ENCODE measurements around the gene TNFAIP1. TPM values are rescaled to one million over a fixed set of nuclear protein-coding genes. Genes with fewer than 3 reads are reported as not detected.

TNFAIP1 gene
- total RNA-seq, 1 donor from 2014 or later = 104 TPM

GRCh38 chr17:28385037-28385400 is 49.5 kb downstream of the TNFAIP1 start:
- peaks cover 7% of the 10 kb centered on the region for H3K36me3 Mint-ChIP-seq (ENCODE audit: low read depth, unreplicated experiment)
- peaks cover 28% of the 10 kb centered on the region for H3K27me3 Mint-ChIP-seq (ENCODE audit: unreplicated experiment)
- peaks cover 25% of the 10 kb centered on the region for H3K4me1 Mint-ChIP-seq (ENCODE audit: unreplicated experiment)
- peak overlapping the region; percentile 59 for H3K4me3 Mint-ChIP-seq (ENCODE audit: unreplicated experiment)
- TF ChIP-seq CTCF (IDR thresholded peaks at IDR 0.05; ENCODE audit: unreplicated experiment) = no peak
- no peak overlapping the region for H3K27ac Mint-ChIP-seq (ENCODE audit: unreplicated experiment)
- no peaks in the 10 kb centered on the region for H3K9me3 Mint-ChIP-seq (ENCODE audit: unreplicated experiment)
- DNase-seq (ENCODE audit: low spot score) = no peak

GRCh38 chr17:28385406-28385805 is 49.8 kb downstream of the TNFAIP1 start:
- peaks cover 25% of the 10 kb centered on the region for H3K4me1 Mint-ChIP-seq (ENCODE audit: unreplicated experiment)
- no peak overlapping the region for H3K4me3 Mint-ChIP-seq (ENCODE audit: unreplicated experiment)
- H3K9me3 Mint-ChIP-seq (ENCODE audit: unreplicated experiment) = no peaks in the 10 kb centered on the region
- no peak for TF ChIP-seq CTCF (IDR thresholded peaks at IDR 0.05; ENCODE audit: unreplicated experiment)
- peaks cover 7% of the 10 kb centered on the region for H3K36me3 Mint-ChIP-seq (ENCODE audit: low read depth, unreplicated experiment)
- H3K27ac Mint-ChIP-seq (ENCODE audit: unreplicated experiment) = no peak overlapping the region
- no peak for DNase-seq (ENCODE audit: low spot score)
- H3K27me3 Mint-ChIP-seq (ENCODE audit: unreplicated experiment) = peaks cover 25% of the 10 kb centered on the region

GRCh38 chr17:28386391-28386790 is 50.8 kb downstream of the TNFAIP1 start:
- peaks cover 24% of the 10 kb centered on the region for H3K4me1 Mint-ChIP-seq (ENCODE audit: unreplicated experiment)
- H3K27me3 Mint-ChIP-seq (ENCODE audit: unreplicated experiment) = peaks cover 25% of the 10 kb centered on the region
- H3K36me3 Mint-ChIP-seq (ENCODE audit: low read depth, unreplicated experiment) = peaks cover 7% of the 10 kb centered on the region
- DNase-seq (ENCODE audit: low spot score) = no peak
- no peaks in the 10 kb centered on the region for H3K9me3 Mint-ChIP-seq (ENCODE audit: unreplicated experiment)
- no peak overlapping the region for H3K27ac Mint-ChIP-seq (ENCODE audit: unreplicated experiment)
- H3K4me3 Mint-ChIP-seq (ENCODE audit: unreplicated experiment) = no peak overlapping the region
- TF ChIP-seq CTCF (IDR thresholded peaks at IDR 0.05; ENCODE audit: unreplicated experiment) = no peak

GRCh38 chr17:28388106-28388505 is 52.5 kb downstream of the TNFAIP1 start:
- Mint-ChIP-seq H3K27me3 (ENCODE audit: unreplicated experiment) (peaks cover 15% of the 10 kb centered on the region), H3K27ac (ENCODE audit: unreplicated experiment) (no peak overlapping the region), H3K4me3 (ENCODE audit: unreplicated experiment) (no peak overlapping the region), H3K36me3 (ENCODE audit: low read depth, unreplicated experiment) (peaks cover 7% of the 10 kb centered on the region), H3K9me3 (ENCODE audit: unreplicated experiment) (no peaks in the 10 kb centered on the region), H3K4me1 (ENCODE audit: unreplicated experiment) (peaks cover 19% of the 10 kb centered on the region)
- no peak for TF ChIP-seq CTCF (IDR thresholded peaks at IDR 0.05; ENCODE audit: unreplicated experiment)
- no peak for DNase-seq (ENCODE audit: low spot score)

- H3K4me1 Mint-ChIP-seq (ENCODE audit: unreplicated experiment) = peaks cover 28% of the 10 kb centered on the region
- H3K9me3 Mint-ChIP-seq (ENCODE audit: unreplicated experiment) = no peaks in the 10 kb centered on the region
- peaks cover 10% of the 10 kb centered on the region for H3K27me3 Mint-ChIP-seq (ENCODE audit: unreplicated experiment)
- no peak overlapping the region for H3K27ac Mint-ChIP-seq (ENCODE audit: unreplicated experiment)
- no peaks in the 10 kb centered on the region for H3K36me3 Mint-ChIP-seq (ENCODE audit: low read depth, unreplicated experiment)
- TF ChIP-seq CTCF (IDR thresholded peaks at IDR 0.05; ENCODE audit: unreplicated experiment) = no peak
- H3K4me3 Mint-ChIP-seq (ENCODE audit: unreplicated experiment) = no peak overlapping the region
- DNase-seq (ENCODE audit: low spot score) = no peak
These were observed 54.6 kb downstream of the TNFAIP1 start for GRCh38 chr17:28390141-28390540.

All from endothelial cell (in vitro differentiated cells).